Measurements from ENCODE around the gene CXCL12.

Gene CXCL12

GRCh38 chr10:44385026-44385695 lies at the start of gene CXCL12:
Gene CXCL12, minus strand, starts transcription at chr10:44385097. Its CDS starts 92 bp downstream, at chr10:44385005.
- peak in 3 of 56 donors; percentile 18 to 46 (median 38) for DNase-seq

- no peak for DNase-seq
Measured at GRCh38 chr10:44427479-44427878, 42.6 kb upstream of the CXCL12 start.

- no peak for DNase-seq
Measured at GRCh38 chr10:44427037-44427436, 42.1 kb upstream of the CXCL12 start.

GRCh38 chr10:44426247-44427034 lies 41.5 kb upstream of the CXCL12 start:
- no peak for DNase-seq

- no peak for DNase-seq
Measured at GRCh38 chr10:44425466-44425865, 40.6 kb upstream of the CXCL12 start.

GRCh38 chr10:44424957-44425356 lies 40.1 kb upstream of the CXCL12 start:
- no peak for DNase-seq

- DNase-seq = no peak
Measured at GRCh38 chr10:44424298-44424697, 39.4 kb upstream of the CXCL12 start.

GRCh38 chr10:44422570-44423101 lies 37.7 kb upstream of the CXCL12 start:
- DNase-seq = no peak

- DNase-seq = no peak
Measured at GRCh38 chr10:44422153-44422552, 37.3 kb upstream of the CXCL12 start.

- DNase-seq = no peak
Measured at GRCh38 chr10:44419790-44420549, 35.1 kb upstream of the CXCL12 start.

- DNase-seq = no peak
Measured at GRCh38 chr10:44418637-44419036, 33.7 kb upstream of the CXCL12 start.

GRCh38 chr10:44417761-44418160 lies 32.9 kb upstream of the CXCL12 start:
- no peak for DNase-seq

GRCh38 chr10:44416936-44417335 lies 32.0 kb upstream of the CXCL12 start:
- no peak for DNase-seq

- no peak for DNase-seq
Measured at GRCh38 chr10:44416021-44416771, 31.3 kb upstream of the CXCL12 start.

GRCh38 chr10:44415121-44415520 lies 30.2 kb upstream of the CXCL12 start:
- no peak for DNase-seq

GRCh38 chr10:44413416-44413815 lies 28.5 kb upstream of the CXCL12 start:
- no peak for DNase-seq

- no peak for DNase-seq
Measured at GRCh38 chr10:44411251-44411650, 26.4 kb upstream of the CXCL12 start.

- DNase-seq = no peak
Measured at GRCh38 chr10:44404741-44405437, 20.0 kb upstream of the CXCL12 start.

- DNase-seq = no peak
Measured at GRCh38 chr10:44402465-44403195, 17.7 kb upstream of the CXCL12 start.

GRCh38 chr10:44400541-44400940 lies 15.6 kb upstream of the CXCL12 start:
- no peak for DNase-seq

Data from amygdala (tissue), 56 donors.